Body of pancreas (tissue), 4 donors: ENCODE measurements around the gene CYB561D2. TPM values are rescaled to one million over a fixed set of nuclear protein-coding genes. Genes with fewer than 3 reads are reported as not detected.

ENCODE experiments used
- ATAC-seq: fragments of 150-250 bp; one replicate; pipeline ENCODE4 v1.9.1; 2016
- DNase-seq, 4 donors: peaks; one replicate each; pipeline ENCODE4 v3.0.0-alpha.2; 2019
- H3K27ac ChIP-seq, 4 donors: fragments of 200-600 bp; sonication (generic); 1 replicate in 3 of 4; 2 replicates in 1 of 4; pipeline versions ENCODE4 v1.5.1 to v1.6.1; 2016 to 2019; ENCODE audit warnings: mild to moderate bottlenecking in 1 of 4, mixed read lengths in 1 of 4, moderate library complexity in 1 of 4
- H3K27me3 ChIP-seq, 2 donors: fragments of 200-600 bp; sonication (generic); one replicate each; pipeline ENCODE4 v1.6.0; 2016; ENCODE audit warnings: mild to moderate bottlenecking in 1 of 2
- H3K36me3 ChIP-seq, 2 donors: fragments of 200-600 bp; sonication (generic); replicated peaks in 1 of 2; 2 replicates each; pipeline ENCODE4 v1.5.1; 2016; ENCODE audit warnings: low read depth in 2 of 2; ENCODE audit not compliant: insufficient read depth in 1 of 2
- H3K4me1 ChIP-seq: fragments of 200-600 bp; sonication (generic); one replicate; pipeline ENCODE4 v1.6.0; 2016
- H3K4me3 ChIP-seq, 2 donors: fragments of 200-600 bp; sonication (generic); 1 replicate in 1 of 2; 2 replicates in 1 of 2; pipeline ENCODE4 v1.5.1; 2016 to 2019
- H3K9me3 ChIP-seq, 3 donors: fragments of 200-600 bp; sonication (generic); 1 replicate in 2 of 3; 2 replicates in 1 of 3; pipeline ENCODE4 v1.5.1; 2016
- CTCF ChIP-seq, 7 experiments: fragments of 450-650 bp in 4 of 7; fragments of 200-600 bp in 3 of 7; sonication (generic) in 3 of 7; IDR thresholded peaks; one replicate each; pipeline ENCODE4 v1.5.1; 2016 to 2019; ENCODE audit warnings: antibody characterized with exemption in 7 of 7
- POLR2A ChIP-seq, 3 donors: fragments of 450-650 bp; IDR thresholded peaks; one replicate each; pipeline ENCODE4 v1.6.1; 2016; ENCODE audit warnings: antibody characterized with exemption in 3 of 3, mild to moderate bottlenecking in 2 of 3
- WGBS, 2 donors: methylation state at CpG; one replicate each; pipeline ENCODE4 v1.1.5; 2017; 5-methylcytosine and 5-hydroxymethylcytosine counted together
- intact Hi-C: fragments of 100-400 bp; cut with DNase I; formaldehyde crosslinking; loops from one replicate; pipeline ENCODE4 v1.15.1; 2023
- total RNA-seq, 2 donors: library from RNA; depleted of rRNA; stranded (reverse); fragments of >200 nt; gene quantifications; one replicate each; pipeline ENCODE4 v1.1.0, GENCODE V29; 2016

Gene CYB561D2
- total RNA-seq, 2 donors from 2014 or later = 11.4 to 29.0 TPM

GRCh38 chr3:50337175-50337861 is 13.3 kb upstream of the CYB561D2 start:
- H3K4me1 ChIP-seq = peaks cover 48% of the 10 kb centered on the region
- intact Hi-C loops = no loop called here

GRCh38 chr3:50338965-50339364 is 11.7 kb upstream of the CYB561D2 start:
- Histone ChIP-seq H3K27me3 (no peaks in the 10 kb centered on the region), H3K9me3 (no peaks in the 10 kb centered on the region), H3K4me1 (peaks cover 35% of the 10 kb centered on the region), H3K27ac (peak overlapping the region in 3 of 4 donors; percentile 91 to 99 (median 98)), H3K36me3 (no peaks in the 10 kb centered on the region), H3K4me3 (no peak overlapping the region)
- intact Hi-C loops = no loop called here
- DNase-seq = no peak
- ATAC-seq = no peak
- TF ChIP-seq POLR2A (IDR thresholded peaks at IDR 0.05) (no peak), CTCF (IDR thresholded peaks at IDR 0.05) (no peak)
- 78 to 80% methylated on average over 5 of the region's 5 CpGs for WGBS, 2 donors

More at GRCh38 chr3:50337175-50337861, 13.3 kb upstream of the CYB561D2 start:
- ATAC-seq = peak; percentile 92
- DNase-seq = peak; percentile 100
- Histone ChIP-seq H3K36me3 (no peaks in the 10 kb centered on the region), H3K27me3 (no peaks in the 10 kb centered on the region), H3K4me3 (peak overlapping the region; percentile 75 to 96), H3K27ac (peak overlapping the region; percentile 91 to 99 (median 98)), H3K9me3 (no peaks in the 10 kb centered on the region)
- 0% methylated on average over 72 of the region's 79 CpGs; no CpG with 5 or more reads in 1 of the 2 donors for WGBS, 2 donors
- TF ChIP-seq CTCF (IDR thresholded peaks at IDR 0.05) (no peak), POLR2A (IDR thresholded peaks at IDR 0.05) (peak; percentile 93 to 95 (median 95))

GRCh38 chr3:50339485-50340146 is 11.0 kb upstream of the CYB561D2 start:
- ATAC-seq (no peak), DNase-seq (no peak)
- Histone ChIP-seq H3K36me3 (no peaks in the 10 kb centered on the region), H3K9me3 (no peaks in the 10 kb centered on the region), H3K4me3 (no peak overlapping the region), H3K27me3 (no peaks in the 10 kb centered on the region), H3K4me1 (peaks cover 29% of the 10 kb centered on the region), H3K27ac (peak overlapping the region in 2 of 4 donors; percentile 45 to 99)
- TF ChIP-seq POLR2A (IDR thresholded peaks at IDR 0.05) (no peak), CTCF (IDR thresholded peaks at IDR 0.05) (no peak)
- intact Hi-C loops = loop anchor here (10.0 kb wide), 1 partner anchor 205 kb away; no protein-coding TSS in a partner anchor
- WGBS, 2 donors = 81 to 87% methylated on average over 12 to 14 of the region's 14 CpGs

GRCh38 chr3:50340147-50340447 is 10.6 kb upstream of the CYB561D2 start:
- WGBS, 2 donors = 67 to 83% methylated on average over 9 of the region's 9 CpGs
- ATAC-seq = no peak
- H3K4me1 ChIP-seq = peaks cover 25% of the 10 kb centered on the region

More at GRCh38 chr3:50340147-50340447, 10.6 kb upstream of the CYB561D2 start:
- Histone ChIP-seq H3K36me3 (no peaks in the 10 kb centered on the region), H3K9me3 (no peaks in the 10 kb centered on the region), H3K27ac (peak overlapping the region in 2 of 4 donors; percentile 45 to 99), H3K27me3 (no peaks in the 10 kb centered on the region), H3K4me3 (no peak overlapping the region)
- DNase-seq = no peak
- intact Hi-C loops = loop anchor here (10.0 kb wide), 1 partner anchor 205 kb away; no protein-coding TSS in a partner anchor
- TF ChIP-seq CTCF (IDR thresholded peaks at IDR 0.05) (no peak), POLR2A (IDR thresholded peaks at IDR 0.05) (no peak)
